Endothelial cell (in vitro differentiated cells): ENCODE measurements around the gene SORCS2. TPM values are rescaled to one million over a fixed set of nuclear protein-coding genes. Genes with fewer than 3 reads are reported as not detected.

Experiments
- DNase-seq: peaks from one replicate; pipeline ENCODE4 v3.0.0; 2021; ENCODE audit warnings: low spot score
- H3K27ac Mint-ChIP-seq: one replicate; pipeline ENCODE4 v1.8.0; 2021; ENCODE audit warnings: mixed read lengths, inconsistent platforms; ENCODE audit not compliant: unreplicated experiment
- H3K27me3 Mint-ChIP-seq: one replicate; pipeline ENCODE4 v1.8.0; 2021; ENCODE audit warnings: mild to moderate bottlenecking, moderate library complexity, mixed read lengths, inconsistent platforms; ENCODE audit not compliant: unreplicated experiment
- H3K36me3 Mint-ChIP-seq: one replicate; pipeline ENCODE4 v1.8.0; 2021; ENCODE audit warnings: mild to moderate bottlenecking, low read depth, mixed read lengths, inconsistent platforms; ENCODE audit not compliant: unreplicated experiment
- H3K4me1 Mint-ChIP-seq: one replicate; pipeline ENCODE4 v1.8.0; 2021; ENCODE audit warnings: mild to moderate bottlenecking, mixed read lengths, inconsistent platforms; ENCODE audit not compliant: unreplicated experiment
- H3K4me3 Mint-ChIP-seq: one replicate; pipeline ENCODE4 v1.8.0; 2021; ENCODE audit warnings: mild to moderate bottlenecking, mixed read lengths, inconsistent platforms; ENCODE audit not compliant: unreplicated experiment
- H3K9me3 Mint-ChIP-seq: one replicate; pipeline ENCODE4 v1.8.0; 2021; ENCODE audit warnings: mixed read lengths, inconsistent platforms; ENCODE audit not compliant: unreplicated experiment
- CTCF ChIP-seq: fragments of 200-600 bp; sonication (generic); IDR thresholded peaks from one replicate; pipeline ENCODE4 v1.5.0; 2021; ENCODE audit warnings: antibody characterized with exemption; ENCODE audit not compliant: unreplicated experiment
- total RNA-seq: library from RNA; stranded (reverse); fragmentation: NEBNext Ultra II Directional; extraction: Animal tissue kit (Norgen Biotek cat#: 25700); gene quantifications from one replicate; pipeline ENCODE4 v1.2.1, GENCODE V29; 2021; ENCODE audit not compliant: unreplicated experiment

Gene SORCS2
- total RNA-seq, 1 donor from 2014 or later = 1.3 TPM

DNA sequence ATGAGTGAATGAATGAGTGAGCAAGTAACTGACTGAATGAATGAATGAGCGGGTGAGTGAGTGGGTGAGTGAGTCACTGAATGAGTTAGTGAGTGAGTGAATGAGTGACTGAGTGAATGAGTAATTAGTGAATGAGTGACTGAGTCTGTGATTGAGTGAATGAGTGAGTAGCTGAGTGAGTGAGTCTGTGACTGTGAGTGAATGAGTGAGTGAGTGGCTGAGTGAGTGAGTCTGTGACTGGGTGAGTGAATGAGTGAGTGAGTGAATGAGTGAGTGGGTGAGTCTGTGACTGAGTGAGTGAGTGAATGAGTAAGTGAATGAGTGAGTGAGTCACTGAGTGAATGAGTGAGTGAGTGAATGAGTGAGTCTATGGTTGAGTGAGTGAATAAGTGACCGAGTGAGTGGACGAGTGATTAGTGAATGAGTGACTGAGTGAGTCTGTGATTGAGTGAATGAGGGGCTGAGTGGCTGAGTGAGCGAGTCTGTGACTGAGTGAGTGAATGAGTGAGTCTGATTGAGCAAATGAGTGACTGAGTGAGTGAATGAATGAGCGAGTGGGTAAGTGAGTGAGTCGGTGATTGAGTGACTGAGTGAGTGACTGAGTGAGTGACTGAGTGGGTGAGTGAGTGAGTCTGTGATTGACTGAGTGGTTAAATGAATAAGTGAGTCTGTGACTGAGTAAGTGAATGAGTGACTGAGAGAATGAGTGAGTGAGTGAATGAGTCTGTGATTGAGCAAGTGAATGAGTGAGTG, 465.4 kb downstream of the SORCS2 start:
- no peaks in the 10 kb centered on the region for H3K27me3 Mint-ChIP-seq
- H3K4me1 Mint-ChIP-seq = no peaks in the 10 kb centered on the region
- no peaks in the 10 kb centered on the region for H3K36me3 Mint-ChIP-seq
- TF ChIP-seq CTCF = no peak
- H3K27ac Mint-ChIP-seq = no peak overlapping the region
- no peak overlapping the region for H3K4me3 Mint-ChIP-seq
- no peaks in the 10 kb centered on the region for H3K9me3 Mint-ChIP-seq
- no peak for DNase-seq

GRCh38 chr4:7658341-7659204, 466.2 kb downstream of the SORCS2 start:
- Mint-ChIP-seq H3K9me3 (no peaks in the 10 kb centered on the region), H3K27ac (no peak overlapping the region), H3K4me3 (no peak overlapping the region), H3K36me3 (no peaks in the 10 kb centered on the region), H3K4me1 (no peaks in the 10 kb centered on the region), H3K27me3 (peaks cover 3% of the 10 kb centered on the region)
- no peak for TF ChIP-seq CTCF
- DNase-seq = no peak

DNA sequence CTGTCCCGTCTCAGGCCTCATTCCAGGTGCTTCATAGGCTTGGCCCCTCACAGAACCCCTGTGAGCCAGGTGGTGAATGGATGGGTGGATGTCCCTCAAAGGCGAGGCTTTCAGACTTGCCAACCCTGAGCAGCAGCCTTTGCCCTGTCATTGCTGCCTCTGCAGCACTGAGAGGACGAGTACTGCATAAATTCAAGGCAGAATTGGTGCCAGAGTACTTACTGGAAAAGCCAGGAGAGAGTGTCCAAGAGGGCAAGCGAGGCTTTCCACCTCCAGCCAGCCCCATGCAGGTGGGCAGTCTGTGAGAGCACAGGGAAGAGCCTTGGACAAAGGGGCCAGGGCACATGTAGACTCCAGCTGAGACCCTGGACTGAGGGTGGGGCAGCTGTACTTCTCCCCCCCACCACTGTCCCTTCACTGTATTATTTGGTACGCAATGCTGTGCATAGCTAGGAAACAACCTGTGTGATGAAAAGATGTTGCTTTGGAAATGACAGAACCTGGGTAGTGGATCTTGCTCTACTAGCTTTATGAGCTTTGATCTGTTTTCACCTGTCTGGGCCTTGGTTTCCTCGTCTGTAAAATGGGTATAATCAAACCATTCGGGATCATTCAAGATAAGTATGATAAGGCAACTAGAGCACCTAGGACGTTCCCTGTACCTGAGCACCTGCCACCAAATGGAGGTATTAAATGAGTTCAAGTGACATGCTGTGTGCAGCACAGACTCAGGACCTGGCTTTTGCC, 467.3 kb downstream of the SORCS2 start:
- Mint-ChIP-seq H3K27ac (no peak overlapping the region), H3K9me3 (no peaks in the 10 kb centered on the region), H3K36me3 (no peaks in the 10 kb centered on the region), H3K4me3 (no peak overlapping the region), H3K27me3 (peaks cover 3% of the 10 kb centered on the region), H3K4me1 (no peaks in the 10 kb centered on the region)
- no peak for DNase-seq
- TF ChIP-seq CTCF = no peak

GRCh38 chr4:7660176-7661039, 468.1 kb downstream of the SORCS2 start:
- no peak overlapping the region for H3K27ac Mint-ChIP-seq
- no peaks in the 10 kb centered on the region for H3K36me3 Mint-ChIP-seq
- no peak for DNase-seq
- no peaks in the 10 kb centered on the region for H3K4me1 Mint-ChIP-seq
- H3K9me3 Mint-ChIP-seq = no peaks in the 10 kb centered on the region
- TF ChIP-seq CTCF = no peak
- H3K4me3 Mint-ChIP-seq = no peak overlapping the region
- peaks cover 4% of the 10 kb centered on the region for H3K27me3 Mint-ChIP-seq
